HCT116 (cell line): ENCODE measurements around the gene RBPMS2. TPM values are rescaled to one million over a fixed set of nuclear protein-coding genes. Genes with fewer than 3 reads are reported as not detected.
A peak's percentile ranks its signal among the peaks of the same experiment; 100 is the strongest.

ENCODE experiments used
- ATAC-seq: fragments of 200-7000 bp; cut with Tn5 transposase; 2 replicates; pipeline ENCODE4 v1.9.1; 2020; ENCODE audit warnings: mild to moderate bottlenecking, moderate library complexity
- BruUV-seq: library from RNA; stranded (reverse); fragments of 400-500 nt; replicated peaks from 2 replicates; lab custom pipeline; 2021; lab: Mats Ljungman, UMichigan
- CTCF ChIA-PET: fragments of 300-600 bp; sonication (Branson Sonifier 250); formaldehyde crosslinking; loops from one replicate; lab custom pipeline; 2021; ENCODE audit warnings: antibody characterized with exemption; lab: Charles Lee
- POLR2A ChIA-PET: fragments of 300-600, 350-600 bp; sonication (Branson Sonifier 250); formaldehyde crosslinking; loops from one replicate; lab custom pipeline; 2021; ENCODE audit warnings: antibody characterized with exemption; lab: Charles Lee
- RAD21 ChIA-PET, 2 experiments: fragments of 300-600 bp; sonication (Branson Sonifier 250); formaldehyde crosslinking; loops; one replicate each; lab custom pipeline; 2023; ENCODE audit warnings: low total read pairs in 2 of 2; ENCODE audit not compliant: uncharacterized antibody in 2 of 2, unreplicated experiment in 2 of 2, low non-redundant PET in 1 of 2; lab: Charles Lee
- DNase-seq: peaks from one replicate; pipeline ENCODE4 v3.0.0-alpha.2; 2010; ENCODE audit warnings: low read depth, low spot score
- H2AFZ ChIP-seq: fragments of 200-600 bp; shearing (Covaris generic), sonication (generic); 2 replicates; pipeline ENCODE4 v1.6.1; 2017; ENCODE audit warnings: low read depth, mixed run types, mixed read lengths, antibody characterized with exemption, low read length; ENCODE audit not compliant: poor library complexity, severe bottlenecking
- H3K27ac ChIP-seq: 2 replicates; pipeline ENCODE4 v1.5.1; 2012; ENCODE audit warnings: low read depth, low read length
- H3K27me3 ChIP-seq: fragments of 200-600 bp; sonication (generic); 2 replicates; pipeline ENCODE4 v1.6.1; 2016; ENCODE audit warnings: mixed run types, low read length, mixed read lengths; ENCODE audit not compliant: insufficient read depth
- H3K36me3 ChIP-seq, 2 experiments: fragments of 200-500 bp in 1 of 2; fragments of 200-600 bp in 1 of 2; sonication (Bioruptor generic) in 1 of 2; sonication (generic) in 1 of 2; 2 replicates each; pipeline versions ENCODE4 v1.5.1 to v1.6.1; 2014 to 2016; ENCODE audit warnings: low read length in 2 of 2, inconsistent platforms in 1 of 2, mixed read lengths in 1 of 2, mixed run types in 1 of 2; ENCODE audit not compliant: insufficient read depth in 2 of 2, control insufficient read depth in 1 of 2
- H3K4me1 ChIP-seq, 2 experiments: fragments of 200-600 bp in 1 of 2; sonication (generic) in 1 of 2; 2 replicates each; pipeline versions ENCODE4 v1.5.1 to v1.6.1; 2012 to 2017; ENCODE audit warnings: low read length in 2 of 2, inconsistent platforms in 1 of 2, mild to moderate bottlenecking in 1 of 2, mixed read lengths in 1 of 2, mixed run types in 1 of 2, moderate library complexity in 1 of 2; ENCODE audit not compliant: insufficient read depth in 2 of 2, control insufficient read depth in 1 of 2
- H3K4me2 ChIP-seq: fragments of 200-600 bp; sonication (generic); 2 replicates; pipeline ENCODE4 v1.6.1; 2017; ENCODE audit warnings: mixed run types, low read length, mixed read lengths
- H3K4me3 ChIP-seq, 2 experiments: fragments of 200-600 bp in 1 of 2; sonication (generic) in 1 of 2; replicated peaks in 1 of 2; 2 replicates each; pipeline ENCODE4 v1.5.1; 2011 to 2016; ENCODE audit warnings: low read length in 2 of 2, control low read depth in 1 of 2, low read depth in 1 of 2, mild to moderate bottlenecking in 1 of 2, mixed read lengths in 1 of 2, mixed run types in 1 of 2
- H3K79me2 ChIP-seq: fragments of 200-600 bp; sonication (generic); 2 replicates; pipeline ENCODE4 v1.6.1; 2017; ENCODE audit warnings: mild to moderate bottlenecking, mixed run types, low read length, moderate library complexity, mixed read lengths; ENCODE audit not compliant: insufficient read depth
- H3K9ac ChIP-seq: fragments of 200-600 bp; sonication (generic); 2 replicates; pipeline ENCODE4 v1.6.1; 2016; ENCODE audit warnings: low read length, mixed read lengths
- H3K9me2 ChIP-seq: fragments of 200-600 bp; sonication (generic), shearing (Covaris generic); 2 replicates; pipeline ENCODE4 v1.6.1; 2017; ENCODE audit warnings: mixed run types, mild to moderate bottlenecking, moderate library complexity; ENCODE audit not compliant: insufficient read depth
- H3K9me3 ChIP-seq, 2 experiments: fragments of 200-500 bp in 1 of 2; fragments of 200-600 bp in 1 of 2; sonication (Bioruptor generic) in 1 of 2; sonication (generic) in 1 of 2; 2 replicates each; pipeline ENCODE4 v1.6.1; 2014 to 2017; ENCODE audit warnings: low read length in 2 of 2, mixed read lengths in 2 of 2, inconsistent platforms in 1 of 2, low read depth in 1 of 2, mild to moderate bottlenecking in 1 of 2, mixed run types in 1 of 2, moderate library complexity in 1 of 2; ENCODE audit not compliant: control insufficient read depth in 1 of 2, insufficient read depth in 1 of 2
- H4K20me1 ChIP-seq: fragments of 200-600 bp; sonication (generic), shearing (Covaris generic); 2 replicates; pipeline ENCODE4 v1.6.1; 2017; ENCODE audit warnings: mixed run types, mild to moderate bottlenecking, moderate library complexity; ENCODE audit not compliant: insufficient read depth
- CTCF ChIP-seq, 3 experiments: fragments of 200-600 bp in 1 of 3; sonication (generic) in 1 of 3; IDR thresholded peaks in 2 of 3; conservative IDR thresholded peaks in 1 of 3; 2 replicates each; pipeline ENCODE4 v1.5.1; 2012 to 2017; ENCODE audit warnings: low read depth in 2 of 3, low read length in 2 of 3, antibody characterized with exemption in 1 of 3, borderline replicate concordance in 1 of 3, control low read depth in 1 of 3, mild to moderate bottlenecking in 1 of 3, mixed read lengths in 1 of 3, mixed run types in 1 of 3, moderate library complexity in 1 of 3; ENCODE audit not compliant: insufficient read depth in 1 of 3
- ELF1 ChIP-seq: IDR thresholded peaks from 2 replicates; pipeline ENCODE4 v1.6.1; 2012; ENCODE audit warnings: low read depth, borderline replicate concordance
- FOSL1 ChIP-seq: IDR thresholded peaks from 2 replicates; pipeline ENCODE4 v1.6.1; 2012; ENCODE audit warnings: low read depth
- JUND ChIP-seq: IDR thresholded peaks from 2 replicates; pipeline ENCODE4 v1.6.1; 2012
- MAX ChIP-seq: IDR thresholded peaks from 2 replicates; pipeline ENCODE4 v1.6.1; 2012
- POLR2AphosphoS5 ChIP-seq: IDR thresholded peaks from 2 replicates; pipeline ENCODE4 v1.6.1; 2011; ENCODE audit warnings: mild to moderate bottlenecking, low read depth, low read length, moderate library complexity
- RAD21 ChIP-seq: IDR thresholded peaks from 2 replicates; pipeline ENCODE4 v1.6.1; 2012; ENCODE audit warnings: low read depth, mild to moderate bottlenecking
- TCF7L2 ChIP-seq: IDR thresholded peaks from 2 replicates; pipeline ENCODE4 v1.7.0; 2011; ENCODE audit warnings: borderline replicate concordance, inconsistent platforms; ENCODE audit not compliant: insufficient read depth, insufficient read length; ENCODE audit errors: extremely low read depth
- YY1 ChIP-seq: IDR thresholded peaks from 2 replicates; pipeline ENCODE4 v1.6.1; 2011; ENCODE audit warnings: low read length, low read depth, moderate library complexity, mild to moderate bottlenecking; ENCODE audit not compliant: insufficient replicate concordance; ENCODE audit errors: extremely low read depth
- ZNF274 ChIP-seq: fragments of 200-500 bp; sonication (Bioruptor generic); IDR thresholded peaks from 2 replicates; pipeline ENCODE4 v1.6.1; 2014; ENCODE audit warnings: mild to moderate bottlenecking, low read depth, low read length, inconsistent platforms
- intact Hi-C: fragments of 100-400 bp; cut with micrococcal nuclease; formaldehyde crosslinking; loops from 2 replicates; pipeline ENCODE4 v1.10.0; 2022
- total RNA-seq: library from RNA; stranded (reverse); gene quantifications from one replicate; pipeline ENCODE4 v1.2.1, GENCODE V29; 2021; ENCODE audit not compliant: unreplicated experiment

The RBPMS2 gene
- total RNA-seq, 1 experiment from 2014 or later: 11.6 TPM

- no peak for TF ChIP-seq CTCF (IDR thresholded peaks at IDR 0.05 in 2 of 3, conservative IDR thresholded peaks at IDR 0.05 in 1 of 3; ENCODE audit: borderline replicate concordance in 1 of 3, insufficient read depth in 1 of 3, low read depth in 2 of 3, low read length in 2 of 3)
Observed at GRCh38 chr15:64810497-64811326, 35.3 kb upstream of the RBPMS2 start (continued).

- Histone ChIP-seq H3K79me2 (no peaks in the 10 kb centered on the region), H3K27ac (no peak overlapping the region), H3K36me3 (no peaks in the 10 kb centered on the region), H3K4me3 (no peak overlapping the region), H4K20me1 (no peaks in the 10 kb centered on the region), H3K9me3 (no peaks in the 10 kb centered on the region), H3K4me1 (peaks cover 0 to 4% of the 10 kb centered on the region in 2 experiments; a peak in 2 of 4 replicates), H2AFZ (peak overlapping the region; percentile 71), H3K9me2 (no peaks in the 10 kb centered on the region), H3K27me3 (no peaks in the 10 kb centered on the region), H3K9ac (no peak overlapping the region), H3K4me2 (no peak overlapping the region)
- ChIA-PET CTCF (interaction anchor here (0.8 to 4.0 kb wide), 9 partner anchors 8 to 82 kb away, joined by 3 to 73 read pairs (median 5); no protein-coding TSS in a partner anchor), RAD21 (interaction anchor here (0.6 to 1.3 kb wide), 5 partner anchors 53 to 79 kb away, joined by 3 to 7 read pairs (median 3); no protein-coding TSS in a partner anchor), POLR2A (interaction anchor here (1.9 kb wide), 1 partner anchor 16 kb away, joined by 6 read pairs; the partner anchor contains the start of gene PIF1)
- TF ChIP-seq JUND: no peak
- no peak for TF ChIP-seq TCF7L2
- TF ChIP-seq MAX: no peak
- TF ChIP-seq ZNF274: no peak
- peak; percentile 91 to 98 (median 97) for TF ChIP-seq CTCF (IDR thresholded peaks at IDR 0.05 in 2 of 3, conservative IDR thresholded peaks at IDR 0.05 in 1 of 3; ENCODE audit: borderline replicate concordance in 1 of 3, insufficient read depth in 1 of 3, low read depth in 2 of 3, low read length in 2 of 3)
- TF ChIP-seq ELF1: no peak
- peak; percentile 95 for TF ChIP-seq RAD21
- no peak for TF ChIP-seq YY1
- no peak for TF ChIP-seq POLR2AphosphoS5
- TF ChIP-seq FOSL1: no peak
- DNase-seq (peak; percentile 57), ATAC-seq (peak; percentile 96)
- BruUV-seq: no TSS peak
- intact Hi-C loops: loop anchor here (1.0 kb wide), 1 partner anchor 79 kb away; no protein-coding TSS in a partner anchor
Observed at GRCh38 chr15:64809649-64810496, 34.5 kb upstream of the RBPMS2 start.
